GM23248 (cell line): ENCODE results near the gene ACSM2A. TPM values are rescaled to one million over a fixed set of nuclear protein-coding genes. Genes with fewer than 3 reads are reported as not detected.
"Not testable (repeated sequence)": the region's sequence is repeated elsewhere in the genome, so short reads cannot be mapped to it uniquely, and the experiment has no call there.

Experiments
- DNase-seq: peaks from one replicate; pipeline ENCODE4 v3.0.0-alpha.2; 2015
- H2AFZ ChIP-seq: fragments of 200-600 bp; sonication (generic); 2 replicates; pipeline ENCODE4 v1.6.1; 2016; ENCODE audit warnings: antibody characterized with exemption
- H3F3A ChIP-seq: fragments of 200-600 bp; sonication (generic); 2 replicates; pipeline ENCODE4 v1.6.1; 2016; ENCODE audit warnings: mild to moderate bottlenecking, antibody characterized with exemption, mixed run types; ENCODE audit not compliant: insufficient read depth
- H3K27ac ChIP-seq: fragments of 200-600 bp; sonication (generic); 2 replicates; pipeline ENCODE4 v1.5.1; 2016; ENCODE audit warnings: mild to moderate bottlenecking
- H3K27me3 ChIP-seq: fragments of 200-600 bp; sonication (generic); replicated peaks from 2 replicates; pipeline ENCODE4 v1.6.1; 2016; ENCODE audit warnings: mild to moderate bottlenecking; ENCODE audit not compliant: insufficient read depth
- H3K36me3 ChIP-seq: fragments of 200-600 bp; sonication (generic); 2 replicates; pipeline ENCODE4 v1.6.1; 2016; ENCODE audit warnings: low read depth, mild to moderate bottlenecking
- H3K4me1 ChIP-seq: fragments of 200-600 bp; sonication (generic); 2 replicates; pipeline ENCODE4 v1.6.1; 2016; ENCODE audit warnings: mild to moderate bottlenecking; ENCODE audit not compliant: insufficient read depth
- H3K4me2 ChIP-seq: fragments of 200-600 bp; sonication (generic); one replicate; pipeline ENCODE4 v1.6.1; 2016; ENCODE audit warnings: mild to moderate bottlenecking; ENCODE audit not compliant: unreplicated experiment
- H3K4me3 ChIP-seq: fragments of 200-600 bp; sonication (generic); 2 replicates; pipeline ENCODE4 v1.5.1; 2016; ENCODE audit warnings: mild to moderate bottlenecking
- H3K79me2 ChIP-seq: fragments of 200-600 bp; sonication (generic); 2 replicates; pipeline ENCODE4 v1.6.1; 2016; ENCODE audit warnings: mild to moderate bottlenecking; ENCODE audit not compliant: insufficient read depth
- H3K9ac ChIP-seq: fragments of 200-600 bp; sonication (generic); 2 replicates; pipeline ENCODE4 v1.6.1; 2016; ENCODE audit warnings: mild to moderate bottlenecking
- H3K9me2 ChIP-seq: fragments of 200-600 bp; sonication (generic); 2 replicates; pipeline ENCODE4 v1.6.1; 2016; ENCODE audit warnings: mixed run types, mild to moderate bottlenecking, moderate library complexity; ENCODE audit not compliant: insufficient read depth
- H3K9me3 ChIP-seq: fragments of 200-600 bp; sonication (generic); one replicate; pipeline ENCODE4 v1.6.1; 2017; ENCODE audit warnings: low read depth
- H4K20me1 ChIP-seq: fragments of 200-600 bp; sonication (generic); 2 replicates; pipeline ENCODE4 v1.6.0; 2016; ENCODE audit not compliant: insufficient read depth
- WGBS, 2 experiments: methylation state at CpG; one replicate each; pipeline ENCODE4 v1.1.6; 2015 to 2017; ENCODE audit warnings: low lambda C conversion rate in 2 of 2, low coverage in 1 of 2; ENCODE audit errors: missing lambda C conversion rate in 2 of 2; 5-methylcytosine and 5-hydroxymethylcytosine counted together
- in situ Hi-C: fragments of 300-500 bp; cut with MboI; formaldehyde crosslinking; loops from 2 replicates; pipeline ENCODE4 v1.15.0; 2020
- polyA plus RNA-seq: library from polyadenylated mRNA; unstranded; fragments of >200 nt; fragmentation: Nextera tagmentation; extraction: Ambion mirVana; gene quantifications from 2 replicates; pipeline ENCODE4 v1.2.1, GENCODE V29; 2016
- total RNA-seq: library from RNA; depleted of rRNA; stranded (reverse); fragments of >200 nt; shearing (Covaris generic); gene quantifications from 2 replicates; pipeline ENCODE4 v1.2.3, GENCODE V29; 2014; rRNA removed

The ACSM2A gene
- total and polyA plus RNA-seq, 2 experiments from 2014 or later: not detected

DNA sequence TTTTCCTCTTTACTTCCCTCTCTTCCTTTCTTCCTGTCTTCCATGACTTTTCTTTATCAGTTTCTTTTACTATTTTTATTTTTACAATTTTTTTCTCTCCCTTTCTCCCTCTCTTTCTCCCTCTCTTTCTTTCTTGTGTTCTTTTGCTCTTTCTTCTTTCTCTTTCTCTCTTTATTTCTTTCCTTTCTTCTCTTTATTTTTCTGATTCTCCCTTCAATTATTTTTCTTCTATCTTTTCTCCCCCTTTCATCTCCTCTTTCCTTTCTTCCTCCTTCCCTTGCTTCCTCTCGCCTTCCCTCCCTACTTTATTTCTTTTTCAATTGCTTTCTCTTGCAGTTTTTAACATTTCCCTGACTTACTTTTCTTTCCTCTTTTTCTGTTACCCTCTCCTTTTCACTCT is 85.3 kb downstream of the ACSM2A start:
- DNase-seq, H3F3A ChIP-seq, H4K20me1 ChIP-seq, H3K27me3 ChIP-seq, H3K27ac ChIP-seq, H3K4me2 ChIP-seq, H3K36me3 ChIP-seq, H3K4me3 ChIP-seq, H3K4me1 ChIP-seq, H3K79me2 ChIP-seq, H3K9ac ChIP-seq, H3K9me3 ChIP-seq, in situ Hi-C loops, H2AFZ ChIP-seq, H3K9me2 ChIP-seq: not testable (repeated sequence)
- 6% methylated on average over 1 of the region's 1 CpG; no CpG with 5 or more reads in 1 of the 2 experiments for WGBS, 2 experiments

Other genes with a start within 250 kb of the ACSM2A start
- gene GP2, start 124.0 kb upstream of the ACSM2A start, total RNA-seq: not detected in 2 replicates
- not detected in 2 replicates for gene GP2, start 124.0 kb upstream of the ACSM2A start, polyA plus RNA-seq
- not detected in 2 replicates for gene UMOD, start 98.8 kb upstream of the ACSM2A start, total RNA-seq
- gene UMOD, start 98.8 kb upstream of the ACSM2A start, polyA plus RNA-seq: not detected in 2 replicates
- gene PDILT, start 46.8 kb upstream of the ACSM2A start, total RNA-seq: not detected in 2 replicates
- not detected in 2 replicates for gene PDILT, start 46.8 kb upstream of the ACSM2A start, polyA plus RNA-seq
- not detected in 2 replicates for gene ACSM5, start 42.0 kb upstream of the ACSM2A start, total RNA-seq
- not detected in 2 replicates for gene ACSM5, start 42.0 kb upstream of the ACSM2A start, polyA plus RNA-seq
- not detected in 2 replicates for gene ACSM2B, start 124.8 kb downstream of the ACSM2A start, total RNA-seq
- not detected in 2 replicates for gene ACSM2B, start 124.8 kb downstream of the ACSM2A start, polyA plus RNA-seq
- not detected in 2 replicates for gene ACSM1, start 246.2 kb downstream of the ACSM2A start, total RNA-seq
- not detected in 2 replicates for gene ACSM1, start 246.2 kb downstream of the ACSM2A start, polyA plus RNA-seq